SK-N-SH (cell line): ENCODE data around the gene HBEGF.

Experiments
- CTCF ChIP-seq: fragments of 200-600 bp; sonication (generic); IDR thresholded peaks from 2 replicates; pipeline ENCODE4 v1.6.1; 2017; ENCODE audit warnings: antibody characterized with exemption, mild to moderate bottlenecking, moderate library complexity
- ELF1 ChIP-seq: IDR thresholded peaks from 2 replicates; pipeline ENCODE4 v1.4.0; 2012
- EP300 ChIP-seq, 2 experiments: IDR thresholded peaks; 2 replicates each; pipeline versions ENCODE4 v1.4.0 to v1.6.1; 2012; ENCODE audit warnings: borderline replicate concordance in 1 of 2, low read depth in 1 of 2, low read length in 1 of 2
- JUND ChIP-seq: IDR thresholded peaks from 2 replicates; pipeline ENCODE4 v1.4.0; 2012
- RFX5 ChIP-seq: IDR thresholded peaks from 2 replicates; pipeline ENCODE4 v1.6.1; 2012; ENCODE audit warnings: mild to moderate bottlenecking, improper control_type of control experiment, low read length

GRCh38 chr5:140318792-140319191 lies 27.6 kb downstream of the HBEGF start:
- TF ChIP-seq EP300 (IDR thresholded peaks at IDR 0.05; ENCODE audit: borderline replicate concordance in 1 of 2, low read depth in 1 of 2, low read length in 1 of 2) = no peak
- no peak for TF ChIP-seq CTCF
- TF ChIP-seq ELF1 = no peak
- no peak for TF ChIP-seq JUND
- TF ChIP-seq RFX5 = no peak
